ENCODE data around the gene RELCH. TPM values are rescaled to one million over a fixed set of nuclear protein-coding genes. Genes with fewer than 3 reads are reported as not detected.

RELCH gene
- total and polyA plus RNA-seq, 10 of the 15 experiments (the other 5 are each of a cell fraction or from before 2014, with no cell fraction given) = 3.1 to 23.6 (median 14.5) TPM

GRCh38 chr18:62282188-62282629, 95.2 kb downstream of the RELCH start:
- ATAC-seq (no peak), DNase-seq (ENCODE audit: low read depth, low spot score) (no peak), FAIRE-seq (no peak)
- BruUV-seq (replicated peaks) = no TSS peak
- ChIA-PET SMC1A (ENCODE audit: uncharacterized antibody, unreplicated experiment) (no interaction called here), POLR2A (interaction anchor here (0.5 to 0.6 kb wide), 2 partner anchors 35 to 304 kb away, joined by 3 to 5 read pairs; no protein-coding TSS in a partner anchor), RAD21 (ENCODE audit: unreplicated experiment) (no interaction called here), CTCF (interaction anchor here (1.2 to 3.3 kb wide), 3 partner anchors 13 to 33 kb away, joined by 3 to 16 read pairs (median 3); no protein-coding TSS in a partner anchor)
- Histone ChIP-seq H3K79me2 (ENCODE audit: control insufficient read depth, insufficient read depth, low read length) (no peaks in the 10 kb centered on the region), H3K4me3 (no peak overlapping the region), H3K9ac (ENCODE audit: control insufficient read depth, insufficient read depth, low read length) (no peak overlapping the region), H3K9me3 (replicated peaks; ENCODE audit: control insufficient read depth, insufficient read depth, low read length) (no peaks in the 10 kb centered on the region), H3K4me1 (ENCODE audit: control insufficient read depth, insufficient read depth, low read length) (peaks cover 8% of the 10 kb centered on the region), H2AFZ (ENCODE audit: control insufficient read depth, low read depth, low read length) (no peak overlapping the region), H3K36me3 (ENCODE audit: control insufficient read depth in 2 of 2, insufficient read depth in 2 of 2, low read length in 1 of 2) (peaks cover 5 to 17% of the 10 kb centered on the region in 2 experiments), H3K27ac (ENCODE audit: control insufficient read depth, insufficient read depth) (no peak overlapping the region; the same call in 1 of the 2 replicates), H3K27me3 (replicated peaks in 1 of 2; ENCODE audit: control insufficient read depth in 2 of 2, insufficient read depth in 2 of 2, low read length in 1 of 2) (no peaks in the 10 kb centered on the region), H3K4me2 (ENCODE audit: control insufficient read depth, insufficient read depth) (no peak overlapping the region), H4K20me1 (ENCODE audit: control insufficient read depth, insufficient read depth) (no peaks in the 10 kb centered on the region)
- intact Hi-C loops (cut with micrococcal nuclease; ENCODE audit: unreplicated experiment) (no loop called here), in situ Hi-C loops (cut with MboI) (no loop called here)
- 100% methylated on average over 2 of the region's 2 CpGs for WGBS (ENCODE audit: insufficient coverage, insufficient replicate concordance, low lambda C conversion rate, missing lambda C conversion rate)
- TF ChIP-seq PBX3 (IDR thresholded peaks at IDR 0.05; ENCODE audit: insufficient replicate concordance, low read depth, low read length) = no peak
- TF ChIP-seq SPI1 (IDR thresholded peaks at IDR 0.05; ENCODE audit: borderline replicate concordance, insufficient read depth, low read depth, low read length) = no peak
- TF ChIP-seq CHD1 (IDR thresholded peaks at IDR 0.05; ENCODE audit: low read depth, low read length) = no peak
- no peak for TF ChIP-seq RCOR1 (conservative IDR thresholded peaks at IDR 0.05; ENCODE audit: low read depth, low read length)
- no peak for TF ChIP-seq NKRF (conservative IDR thresholded peaks at IDR 0.05)
- TF ChIP-seq SMARCA5 (IDR thresholded peaks at IDR 0.05) = no peak
- no peak for TF ChIP-seq HDAC2 (IDR thresholded peaks at IDR 0.05)
- no peak for TF ChIP-seq E2F8 (IDR thresholded peaks at IDR 0.05; ENCODE audit: low read depth, partially characterized antibody)
- no peak for TF ChIP-seq WRNIP1 (IDR thresholded peaks at IDR 0.05; ENCODE audit: borderline replicate concordance, low read depth, low read length)
- no peak for TF ChIP-seq MEF2A (IDR thresholded peaks at IDR 0.05; ENCODE audit: insufficient read depth, low read depth, low read length)
- TF ChIP-seq MYB (IDR thresholded peaks at IDR 0.05; ENCODE audit: borderline replicate concordance, low read depth, low read length) = no peak
- no peak for TF ChIP-seq SREBF1 (IDR thresholded peaks at IDR 0.05; ENCODE audit: low read length)
